ENCODE measurements around the gene HEPH.
"Not testable (repeated sequence)": the region's sequence is repeated elsewhere in the genome, so short reads cannot be mapped to it uniquely, and the experiment has no call there.

Gene HEPH

GRCh38 chrX:66203114-66203513 is 39.1 kb downstream of the HEPH start:
- DNase-seq, result no peak

- no peak for DNase-seq
Measured at GRCh38 chrX:66221856-66222255, 57.8 kb downstream of the HEPH start.

DNA sequence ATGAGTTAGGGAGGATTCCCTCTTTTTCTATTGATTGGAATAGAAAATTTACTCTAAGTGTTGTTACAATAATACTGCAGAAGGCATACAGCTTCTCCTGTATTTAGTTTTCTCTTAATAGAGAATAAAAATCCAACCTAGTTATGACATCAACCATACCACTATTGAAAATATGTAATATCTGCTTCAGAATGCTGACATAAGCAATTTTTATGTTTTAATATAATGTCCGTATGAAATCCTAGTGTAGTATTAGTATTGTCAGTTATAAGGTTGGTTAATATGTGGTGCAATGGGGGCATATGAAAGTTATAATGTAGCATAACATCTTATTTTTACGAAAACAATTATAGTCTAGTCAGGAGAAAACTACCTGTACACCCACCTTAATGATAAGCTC is 68.2 kb downstream of the HEPH start:
- no peak for DNase-seq

DNA sequence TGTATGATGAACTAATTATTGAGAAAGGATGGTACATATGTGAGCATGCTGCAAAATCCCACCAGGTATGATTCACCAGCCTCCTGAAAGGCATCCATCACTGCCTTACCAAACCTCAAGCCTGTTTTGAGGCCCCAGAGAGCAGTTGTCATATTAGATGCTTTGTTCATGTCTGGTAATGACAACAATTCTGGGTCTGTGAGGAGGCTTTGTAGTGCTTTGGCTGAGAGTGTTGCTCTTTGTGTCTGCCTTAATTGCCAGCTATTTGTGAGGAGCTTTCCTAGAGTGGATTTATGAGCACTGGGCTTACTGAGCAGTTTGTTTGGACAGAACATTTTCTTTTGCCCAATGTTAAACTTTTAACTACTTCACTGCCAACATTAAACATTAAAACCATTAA is 69.2 kb downstream of the HEPH start:
- no peak for DNase-seq

GRCh38 chrX:66233904-66234303 is 69.9 kb downstream of the HEPH start:
- DNase-seq, result not testable (repeated sequence)

GRCh38 chrX:66255359-66255967 is 91.4 kb downstream of the HEPH start:
- DNase-seq, result no peak

DNA sequence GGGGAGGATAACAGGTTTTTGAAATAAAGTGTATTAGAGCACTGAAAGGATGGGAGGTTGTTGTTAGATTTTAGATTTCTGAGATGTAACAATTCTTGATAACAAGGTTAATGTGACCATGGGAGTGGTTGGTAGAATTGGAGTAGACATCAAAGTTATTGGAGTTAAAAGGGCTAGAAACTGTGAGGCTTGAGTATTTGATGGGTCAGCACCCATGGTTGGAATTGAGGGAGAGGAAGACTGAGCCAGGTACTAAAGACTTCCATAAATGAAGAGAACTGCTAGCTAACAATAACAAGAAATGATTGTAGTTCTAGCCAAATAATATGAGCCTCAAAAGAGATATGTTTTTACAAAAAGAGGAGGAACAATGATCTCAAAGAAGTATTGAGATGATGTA is 98.8 kb downstream of the HEPH start:
- DNase-seq, result no peak
